ENCODE results near the gene SSTR5.
"Not testable (repeated sequence)": the region's sequence is repeated elsewhere in the genome, so short reads cannot be mapped to it uniquely, and the experiment has no call there.

The SSTR5 gene

GRCh38 chr16:1090620-1091587 is 18.4 kb downstream of the SSTR5 start:
- no peak overlapping the region for H3K27ac ChIP-seq
- H3K9ac ChIP-seq, result no peak overlapping the region
- no peaks in the 10 kb centered on the region for H3K79me2 ChIP-seq
- TF ChIP-seq CTCF (IDR thresholded peaks at IDR 0.05), result no peak
- no peaks in the 10 kb centered on the region for H3K36me3 ChIP-seq (ENCODE audit: control insufficient read depth, insufficient read depth, low read length)
- no peak overlapping the region for H2AFZ ChIP-seq
- no peaks in the 10 kb centered on the region for H3K4me1 ChIP-seq
- no peaks in the 10 kb centered on the region for H3K9me3 ChIP-seq (ENCODE audit: control insufficient read depth, low read length)
- peaks cover 3% of the 10 kb centered on the region for H3K27me3 ChIP-seq (ENCODE audit: control insufficient read depth, insufficient read depth, low read length)
- H3K4me2 ChIP-seq (ENCODE audit: low read length), result no peak overlapping the region
- H3K4me3 ChIP-seq (ENCODE audit: low read depth, low read length), result no peak overlapping the region

GRCh38 chr16:1091992-1092552 is 19.5 kb downstream of the SSTR5 start:
- no peaks in the 10 kb centered on the region for H3K9me3 ChIP-seq (ENCODE audit: control insufficient read depth, low read length)
- no peak overlapping the region for H3K4me2 ChIP-seq (ENCODE audit: low read length)
- H3K9ac ChIP-seq, result no peak overlapping the region
- H3K27ac ChIP-seq, result no peak overlapping the region
- H3K4me1 ChIP-seq, result no peaks in the 10 kb centered on the region
- TF ChIP-seq CTCF (IDR thresholded peaks at IDR 0.05), result no peak
- H2AFZ ChIP-seq, result no peak overlapping the region
- no peaks in the 10 kb centered on the region for H3K36me3 ChIP-seq (ENCODE audit: control insufficient read depth, insufficient read depth, low read length)
- H3K27me3 ChIP-seq (ENCODE audit: control insufficient read depth, insufficient read depth, low read length), result peaks cover 3% of the 10 kb centered on the region
- H3K79me2 ChIP-seq, result no peaks in the 10 kb centered on the region
- H3K4me3 ChIP-seq (ENCODE audit: low read depth, low read length), result no peak overlapping the region

GRCh38 chr16:1092685-1093283 is 20.2 kb downstream of the SSTR5 start:
- H3K79me2 ChIP-seq; H3K36me3 ChIP-seq (ENCODE audit: control insufficient read depth, insufficient read depth, low read length); H3K4me3 ChIP-seq (ENCODE audit: low read depth, low read length); H3K9ac ChIP-seq; H3K27ac ChIP-seq; H2AFZ ChIP-seq; H3K27me3 ChIP-seq (ENCODE audit: control insufficient read depth, insufficient read depth, low read length); H3K4me2 ChIP-seq (ENCODE audit: low read length); H3K9me3 ChIP-seq (ENCODE audit: control insufficient read depth, low read length); H3K4me1 ChIP-seq: not testable (repeated sequence)

GRCh38 chr16:1093284-1094123 is 21.0 kb downstream of the SSTR5 start:
- Histone ChIP-seq H3K4me1 (no peaks in the 10 kb centered on the region), H3K4me3 (ENCODE audit: low read depth, low read length) (no peak overlapping the region), H3K4me2 (ENCODE audit: low read length) (no peak overlapping the region), H3K9ac (no peak overlapping the region), H3K27ac (no peak overlapping the region), H3K9me3 (ENCODE audit: control insufficient read depth, low read length) (no peaks in the 10 kb centered on the region), H3K36me3 (ENCODE audit: control insufficient read depth, insufficient read depth, low read length) (no peaks in the 10 kb centered on the region), H3K27me3 (ENCODE audit: control insufficient read depth, insufficient read depth, low read length) (peaks cover 3% of the 10 kb centered on the region), H3K79me2 (no peaks in the 10 kb centered on the region), H2AFZ (no peak overlapping the region)
- TF ChIP-seq CTCF (IDR thresholded peaks at IDR 0.05), result no peak

- no peak overlapping the region for H3K27ac ChIP-seq
- no peak for TF ChIP-seq CTCF (IDR thresholded peaks at IDR 0.05)
- H3K27me3 ChIP-seq (ENCODE audit: control insufficient read depth, insufficient read depth, low read length), result peaks cover 3% of the 10 kb centered on the region
- no peaks in the 10 kb centered on the region for H3K9me3 ChIP-seq (ENCODE audit: control insufficient read depth, low read length)
- no peak overlapping the region for H3K4me3 ChIP-seq (ENCODE audit: low read depth, low read length)
- H3K4me2 ChIP-seq (ENCODE audit: low read length), result no peak overlapping the region
- no peak overlapping the region for H2AFZ ChIP-seq
- no peaks in the 10 kb centered on the region for H3K79me2 ChIP-seq
- no peaks in the 10 kb centered on the region for H3K4me1 ChIP-seq
- H3K36me3 ChIP-seq (ENCODE audit: control insufficient read depth, insufficient read depth, low read length), result no peaks in the 10 kb centered on the region
- H3K9ac ChIP-seq, result no peak overlapping the region
Measured at GRCh38 chr16:1094124-1094479, 21.6 kb downstream of the SSTR5 start.

Data from parathyroid adenoma (tissue), 2 donors.